Measurements from ENCODE around the gene TIMM29. TPM values are rescaled to one million over a fixed set of nuclear protein-coding genes. Genes with fewer than 3 reads are reported as not detected.
A peak's percentile ranks its signal among the peaks of the same experiment; 100 is the strongest.

The TIMM29 gene
- total and polyA plus RNA-seq, 9 of the 15 experiments (the other 6 are each of a cell fraction or from before 2014, with no cell fraction given), result 2.4 to 29.4 (median 16.3) TPM

GRCh38 chr19:10928563-10929401 lies at the start of gene TIMM29, which contains the start of gene YIPF2 (continued):
- TF ChIP-seq RBBP5 (IDR thresholded peaks at IDR 0.05; ENCODE audit: borderline replicate concordance, insufficient read depth, low read length, poor library complexity, severe bottlenecking) (peak; percentile 99), HLTF (IDR thresholded peaks at IDR 0.05) (no peak), NONO (IDR thresholded peaks at IDR 0.05; ENCODE audit: low read depth in 2 of 2, low read length in 1 of 2) (peak in 1 of 2 experiments; percentile 50; a peak in 2 of 4 replicates), SUPT5H (IDR thresholded peaks at IDR 0.05) (peak; percentile 79), CHD7 (IDR thresholded peaks at IDR 0.05; ENCODE audit: low read depth, low read length) (no peak), FOXM1 (IDR thresholded peaks at IDR 0.05; ENCODE audit: low read depth) (no peak), FOXM1 (CRISPR knock-in tag; IDR thresholded peaks at IDR 0.05; ENCODE audit: low read depth) (no peak), GMEB1 (CRISPR knock-in tag; IDR thresholded peaks at IDR 0.05) (no peak), RBM14 (IDR thresholded peaks at IDR 0.05; ENCODE audit: borderline replicate concordance, insufficient read depth, low read depth, low read length) (no peak), SOX6 (IDR thresholded peaks at IDR 0.05) (peak; percentile 21; the same call in 1 of the 2 replicates), USF2 (CRISPR knock-in tag; IDR thresholded peaks at IDR 0.05) (no peak)

Measured in K562 (cell line).